Keratinocyte (primary cell): ENCODE measurements around the gene PLCXD1. TPM values are rescaled to one million over a fixed set of nuclear protein-coding genes. Genes with fewer than 3 reads are reported as not detected.

Experiments used
- DNase-seq: peaks from one replicate; pipeline ENCODE4 v3.0.0-alpha.2; 2011; ENCODE audit warnings: low read depth, missing footprints, low spot score
- FAIRE-seq: peaks from 2 replicates; lab custom pipeline; 2011; peaks lifted over from hg19 to GRCh38; lab: Jason Lieb, UNC
- H2AFZ ChIP-seq: 2 replicates; pipeline ENCODE4 v1.6.0; 2012; ENCODE audit warnings: low read length, control low read depth, inconsistent platforms; ENCODE audit not compliant: control insufficient read depth
- H3K27ac ChIP-seq: 2 replicates; pipeline ENCODE4 v1.5.1; 2011; ENCODE audit warnings: low read length; ENCODE audit not compliant: control insufficient read depth, insufficient read depth
- H3K27me3 ChIP-seq: 3 replicates; pipeline ENCODE4 v1.6.0; 2011; ENCODE audit warnings: low read length; ENCODE audit not compliant: control insufficient read depth, insufficient read depth; ENCODE audit errors: extremely low read depth
- H3K36me3 ChIP-seq, 2 experiments: 2 replicates in 1 of 2; 3 replicates in 1 of 2; pipeline ENCODE4 v1.5.1; 2011; ENCODE audit warnings: low read length in 2 of 2, mild to moderate bottlenecking in 1 of 2; ENCODE audit not compliant: control insufficient read depth in 2 of 2, insufficient read depth in 2 of 2; ENCODE audit errors: extremely low read depth in 1 of 2
- H3K4me1 ChIP-seq: 3 replicates; pipeline ENCODE4 v1.5.1; 2011; ENCODE audit warnings: low read length; ENCODE audit not compliant: control insufficient read depth, insufficient read depth; ENCODE audit errors: extremely low read depth
- H3K4me2 ChIP-seq: 3 replicates; pipeline ENCODE4 v1.6.0; 2011; ENCODE audit warnings: low read depth, low read length; ENCODE audit not compliant: control insufficient read depth, insufficient read depth; ENCODE audit errors: extremely low read depth
- H3K4me3 ChIP-seq, 3 experiments: fragments of 200-600 bp in 1 of 3; sonication (generic) in 1 of 3; 2 replicates in 2 of 3; 3 replicates in 1 of 3; pipeline ENCODE4 v1.5.1; 2011 to 2016; ENCODE audit warnings: low read length in 3 of 3, mild to moderate bottlenecking in 3 of 3, control low read depth in 2 of 3, inconsistent platforms in 1 of 3, low read depth in 1 of 3, mixed read lengths in 1 of 3, mixed run types in 1 of 3, moderate library complexity in 1 of 3; ENCODE audit not compliant: control insufficient read depth in 2 of 3, insufficient read depth in 2 of 3; ENCODE audit errors: extremely low read depth in 1 of 3
- H3K79me2 ChIP-seq: 2 replicates; pipeline ENCODE4 v1.6.0; 2012; ENCODE audit warnings: low read length; ENCODE audit not compliant: control insufficient read depth, insufficient read depth
- H3K9ac ChIP-seq: 3 replicates; pipeline ENCODE4 v1.6.0; 2011; ENCODE audit warnings: low read length; ENCODE audit not compliant: control insufficient read depth, insufficient read depth; ENCODE audit errors: extremely low read depth
- H3K9me1 ChIP-seq: 3 replicates; pipeline ENCODE4 v1.6.0; 2011; ENCODE audit warnings: low read length; ENCODE audit not compliant: control insufficient read depth, insufficient read depth; ENCODE audit errors: extremely low read depth
- H3K9me3 ChIP-seq: 2 replicates; pipeline ENCODE4 v1.5.1; 2012; ENCODE audit warnings: low read depth, low read length; ENCODE audit not compliant: control insufficient read depth
- H4K20me1 ChIP-seq: 3 replicates; pipeline ENCODE4 v1.6.0; 2011; ENCODE audit warnings: low read length; ENCODE audit not compliant: control insufficient read depth, insufficient read depth; ENCODE audit errors: extremely low read depth
- CTCF ChIP-seq, 3 experiments: IDR thresholded peaks in 1 of 3; conservative IDR thresholded peaks in 1 of 3; optimal IDR thresholded peaks in 1 of 3; 2 replicates in 2 of 3; 3 replicates in 1 of 3; pipeline versions ENCODE3 to v1.5.1; 2011; ENCODE audit warnings: low read length in 3 of 3, mild to moderate bottlenecking in 3 of 3, moderate library complexity in 2 of 3, control low read depth in 1 of 3, inconsistent platforms in 1 of 3; ENCODE audit not compliant: insufficient read depth in 2 of 3; ENCODE audit errors: extremely low read depth in 1 of 3
- EZH2 ChIP-seq: IDR thresholded peaks from one replicate; pipeline ENCODE4 v1.6.1; 2012; ENCODE audit warnings: inconsistent platforms, mild to moderate bottlenecking, low read length, moderate library complexity
- dilution Hi-C: fragments of 300-500 bp; cut with MboI; formaldehyde crosslinking; loops from one replicate; pipeline ENCODE4 v1.7.0; 2020; ENCODE audit warnings: low sequenced_read_pairs; ENCODE audit not compliant: extremely low pct_ligation_motif_present
- polyA plus RNA-seq, 5 experiments: library from polyadenylated mRNA; depleted of rRNA in 3 of 5; stranded (reverse) in 3 of 5; stranded (forward) in 1 of 5; unstranded in 1 of 5; fragments of >200 nt; gene quantifications; 1 replicate in 1 of 5; 2 replicates in 3 of 5; 3 replicates in 1 of 5; pipeline versions ENCODE4 v1.2.1 to v1.2.3, GENCODE V29; 2011 to 2012; ENCODE audit warnings: missing spikeins in 2 of 5, low read depth in 1 of 5, low replicate concordance in 1 of 5

The PLCXD1 gene
- polyA plus RNA-seq, 1 donor (not counting 4 experiments of a cell fraction or from before 2014, with no cell fraction given), result 6.3 TPM

GRCh38 chrX:288561-288991, 7.4 kb downstream of the PLCXD1 start:
- H3K9me1 ChIP-seq, result no peaks in the 10 kb centered on the region
- no peaks in the 10 kb centered on the region for H4K20me1 ChIP-seq
- peaks cover 5% of the 10 kb centered on the region for H3K9me3 ChIP-seq
- H3K4me1 ChIP-seq, result peaks cover 6% of the 10 kb centered on the region
- no peak overlapping the region for H3K27ac ChIP-seq
- H3K4me2 ChIP-seq, result no peak overlapping the region
- no peaks in the 10 kb centered on the region for H3K27me3 ChIP-seq
- peaks cover 5% of the 10 kb centered on the region for H3K79me2 ChIP-seq
- H3K9ac ChIP-seq, result no peak overlapping the region
- dilution Hi-C loops, result no loop called here
- TF ChIP-seq CTCF (optimal IDR thresholded peaks at IDR 0.05 in 1 of 3, IDR thresholded peaks at IDR 0.05 in 1 of 3, conservative IDR thresholded peaks at IDR 0.05 in 1 of 3; ENCODE audit: extremely low read depth in 1 of 3, insufficient read depth in 2 of 3, low read length in 3 of 3) (no peak), EZH2 (no peak)
- no peak overlapping the region for H3K4me3 ChIP-seq
- peaks cover 8 to 27% of the 10 kb centered on the region in 2 experiments for H3K36me3 ChIP-seq
- FAIRE-seq, result no peak
- DNase-seq, result no peak
- H2AFZ ChIP-seq, result no peak overlapping the region

- no peak for FAIRE-seq
- no peaks in the 10 kb centered on the region for H3K79me2 ChIP-seq
- no peak overlapping the region for H3K4me2 ChIP-seq
- H3K4me3 ChIP-seq, result no peak overlapping the region
- H3K36me3 ChIP-seq, result peaks cover 9 to 13% of the 10 kb centered on the region in 2 experiments
- H3K9me1 ChIP-seq, result no peaks in the 10 kb centered on the region
- DNase-seq, result no peak
- H3K4me1 ChIP-seq, result peaks cover 6% of the 10 kb centered on the region
- H4K20me1 ChIP-seq, result no peaks in the 10 kb centered on the region
- dilution Hi-C loops, result no loop called here
- TF ChIP-seq CTCF (optimal IDR thresholded peaks at IDR 0.05 in 1 of 3, IDR thresholded peaks at IDR 0.05 in 1 of 3, conservative IDR thresholded peaks at IDR 0.05 in 1 of 3; ENCODE audit: extremely low read depth in 1 of 3, insufficient read depth in 2 of 3, low read length in 3 of 3), result no peak
- TF ChIP-seq EZH2, result no peak
- no peaks in the 10 kb centered on the region for H3K27me3 ChIP-seq
- H3K27ac ChIP-seq, result no peak overlapping the region
- H2AFZ ChIP-seq, result no peak overlapping the region
- H3K9ac ChIP-seq, result no peak overlapping the region
- H3K9me3 ChIP-seq, result no peaks in the 10 kb centered on the region
Observed at GRCh38 chrX:290476-291166, 9.4 kb downstream of the PLCXD1 start.
